ENCODE results near the gene LPP. TPM values are rescaled to one million over a fixed set of nuclear protein-coding genes. Genes with fewer than 3 reads are reported as not detected.

The LPP gene
- total RNA-seq, 1 experiment from 2014 or later = 148 TPM

DNA sequence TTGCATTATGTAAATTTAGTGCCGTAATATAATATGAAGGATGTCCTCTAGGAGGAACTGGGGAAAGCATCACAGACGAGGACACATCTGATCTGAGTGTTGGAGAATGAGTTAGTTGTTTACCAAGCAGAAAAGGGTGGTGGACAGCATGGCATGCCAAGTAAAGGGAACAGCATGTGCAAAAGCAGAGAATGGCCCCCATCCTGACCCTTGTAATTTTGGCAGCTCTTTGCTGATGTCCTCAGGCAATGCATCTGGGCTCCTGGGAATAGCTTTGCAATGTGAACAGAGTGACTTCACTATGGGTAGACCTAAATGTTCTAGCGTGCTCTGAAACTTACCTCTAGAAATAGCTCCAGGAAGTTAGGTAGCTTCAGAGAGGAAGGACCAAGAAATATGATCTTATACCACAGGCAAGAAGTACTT is 263.3 kb downstream of the LPP start:
- intact Hi-C loops (cut with micrococcal nuclease; ENCODE audit: unreplicated experiment) = no loop called here
- ChIA-PET CTCF (no interaction called here), POLR2A (ENCODE audit: unreplicated experiment) (no interaction called here)
- no peaks in the 10 kb centered on the region for H3K27me3 ChIP-seq (ENCODE audit: insufficient read depth, low read depth)
- H3K4me3 ChIP-seq = no peak overlapping the region
- H4K20me1 ChIP-seq (ENCODE audit: insufficient read depth) = no peaks in the 10 kb centered on the region
- no TSS peak for BruUV-seq (replicated peaks)
- H3K9me2 ChIP-seq (ENCODE audit: insufficient read depth) = no peaks in the 10 kb centered on the region; the same call in 1 of the 2 replicates
- peaks cover 8% of the 10 kb centered on the region; the same call in 1 of the 2 replicates for H3K4me1 ChIP-seq (replicated peaks; ENCODE audit: insufficient read depth)
- no peak overlapping the region for H2AFZ ChIP-seq
- no peak for DNase-seq
- no peaks in the 10 kb centered on the region for H3K9me3 ChIP-seq (ENCODE audit: insufficient read depth, low read depth)
- H3F3A ChIP-seq (ENCODE audit: insufficient read depth, low read depth) = 0 out of 2 replicates have a peak, but pooled peaks cover 4% of the 10 kb centered on the region
- no peak overlapping the region for H3K27ac ChIP-seq
- H3K79me2 ChIP-seq (ENCODE audit: low read depth) = no peaks in the 10 kb centered on the region
- H3K4me2 ChIP-seq = no peak overlapping the region
- TF ChIP-seq EZH2 (IDR thresholded peaks at IDR 0.05; ENCODE audit: low read depth) = no peak
- TF ChIP-seq, protein P1, sequence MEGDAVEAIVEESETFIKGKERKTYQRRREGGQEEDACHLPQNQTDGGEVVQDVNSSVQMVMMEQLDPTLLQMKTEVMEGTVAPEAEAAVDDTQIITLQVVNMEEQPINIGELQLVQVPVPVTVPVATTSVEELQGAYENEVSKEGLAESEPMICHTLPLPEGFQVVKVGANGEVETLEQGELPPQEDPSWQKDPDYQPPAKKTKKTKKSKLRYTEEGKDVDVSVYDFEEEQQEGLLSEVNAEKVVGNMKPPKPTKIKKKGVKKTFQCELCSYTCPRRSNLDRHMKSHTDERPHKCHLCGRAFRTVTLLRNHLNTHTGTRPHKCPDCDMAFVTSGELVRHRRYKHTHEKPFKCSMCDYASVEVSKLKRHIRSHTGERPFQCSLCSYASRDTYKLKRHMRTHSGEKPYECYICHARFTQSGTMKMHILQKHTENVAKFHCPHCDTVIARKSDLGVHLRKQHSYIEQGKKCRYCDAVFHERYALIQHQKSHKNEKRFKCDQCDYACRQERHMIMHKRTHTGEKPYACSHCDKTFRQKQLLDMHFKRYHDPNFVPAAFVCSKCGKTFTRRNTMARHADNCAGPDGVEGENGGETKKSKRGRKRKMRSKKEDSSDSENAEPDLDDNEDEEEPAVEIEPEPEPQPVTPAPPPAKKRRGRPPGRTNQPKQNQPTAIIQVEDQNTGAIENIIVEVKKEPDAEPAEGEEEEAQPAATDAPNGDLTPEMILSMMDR (conservative IDR thresholded peaks at IDR 0.05) = no peak
- H3K36me3 ChIP-seq (ENCODE audit: low read depth) = no peaks in the 10 kb centered on the region

DNA sequence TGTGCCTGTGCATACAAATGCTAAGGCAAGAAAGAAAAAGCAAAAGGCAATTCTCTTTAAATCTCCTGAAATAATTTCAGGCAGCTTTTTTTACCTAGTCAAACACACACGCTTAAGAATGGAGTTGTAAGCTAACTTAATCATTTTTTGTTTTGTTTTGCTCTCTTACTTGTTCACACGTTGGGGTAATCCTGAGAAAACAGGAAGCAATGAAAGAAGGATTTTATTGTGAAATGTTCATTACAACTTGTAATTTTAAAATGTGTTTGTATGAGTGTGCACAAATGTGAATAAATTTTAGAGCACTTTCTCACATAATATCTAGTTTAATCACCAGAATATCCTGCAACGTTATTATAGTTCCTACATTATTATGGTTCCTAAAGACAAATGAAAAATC is 263.8 kb downstream of the LPP start:
- no peak overlapping the region for H3K4me2 ChIP-seq
- intact Hi-C loops (cut with micrococcal nuclease; ENCODE audit: unreplicated experiment) = no loop called here
- H3K79me2 ChIP-seq (ENCODE audit: low read depth) = no peaks in the 10 kb centered on the region
- H3K4me1 ChIP-seq (replicated peaks; ENCODE audit: insufficient read depth) = peaks cover 8% of the 10 kb centered on the region; the same call in 1 of the 2 replicates
- CTCF ChIA-PET = no interaction called here
- no peak overlapping the region for H3K4me3 ChIP-seq
- POLR2A ChIA-PET (ENCODE audit: unreplicated experiment) = no interaction called here
- TF ChIP-seq, protein P1 (conservative IDR thresholded peaks at IDR 0.05) = no peak
- TF ChIP-seq EZH2 (IDR thresholded peaks at IDR 0.05; ENCODE audit: low read depth) = no peak
- no peaks in the 10 kb centered on the region for H3K9me3 ChIP-seq (ENCODE audit: insufficient read depth, low read depth)
- no peaks in the 10 kb centered on the region for H3K27me3 ChIP-seq (ENCODE audit: insufficient read depth, low read depth)
- no peaks in the 10 kb centered on the region; the same call in 1 of the 2 replicates for H3K9me2 ChIP-seq (ENCODE audit: insufficient read depth)
- no peak overlapping the region for H3K27ac ChIP-seq
- no peak for DNase-seq
- no TSS peak for BruUV-seq (replicated peaks)
- H3F3A ChIP-seq (ENCODE audit: insufficient read depth, low read depth) = 0 out of 2 replicates have a peak, but pooled peaks cover 4% of the 10 kb centered on the region
- no peaks in the 10 kb centered on the region for H3K36me3 ChIP-seq (ENCODE audit: low read depth)
- H4K20me1 ChIP-seq (ENCODE audit: insufficient read depth) = no peaks in the 10 kb centered on the region
- no peak overlapping the region for H2AFZ ChIP-seq

DNA sequence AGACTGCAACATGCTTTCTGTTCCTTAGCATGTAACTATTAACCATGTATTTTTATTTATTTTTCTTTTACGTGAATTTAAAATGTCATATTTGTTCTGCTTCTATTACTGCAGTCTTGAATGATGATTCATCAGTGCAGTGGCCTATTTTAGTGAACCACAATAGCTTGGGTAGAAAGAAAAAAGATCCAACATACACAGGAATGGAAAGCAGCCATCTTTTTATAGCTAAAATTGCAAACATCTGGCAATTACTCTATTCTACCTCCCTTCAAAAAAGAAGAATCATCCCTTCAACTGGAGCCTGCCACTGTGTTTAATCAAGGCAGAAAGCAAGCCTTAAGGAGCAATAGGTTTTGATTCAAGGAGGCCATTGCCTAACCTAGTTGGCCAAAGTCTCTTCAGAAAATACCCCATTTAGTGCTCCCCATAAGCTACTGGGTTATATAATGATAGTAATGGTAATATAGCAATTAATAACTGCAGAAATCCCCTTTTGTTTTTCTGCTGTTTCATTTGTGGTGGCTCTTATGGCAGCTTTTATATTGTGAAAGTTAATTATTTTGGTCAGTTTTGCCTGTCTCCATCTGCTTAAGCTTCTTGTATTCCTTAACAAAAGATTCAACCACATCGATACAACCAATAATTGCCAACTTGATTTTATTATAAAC is 267.3 kb downstream of the LPP start:
- BruUV-seq (replicated peaks) = no TSS peak
- Histone ChIP-seq H2AFZ (no peak overlapping the region), H3K4me1 (replicated peaks; ENCODE audit: insufficient read depth) (peaks cover 8% of the 10 kb centered on the region; the same call in 1 of the 2 replicates), H3K4me2 (no peak overlapping the region), H3K79me2 (ENCODE audit: low read depth) (no peaks in the 10 kb centered on the region), H3K27ac (no peak overlapping the region), H3K9me3 (ENCODE audit: insufficient read depth, low read depth) (no peaks in the 10 kb centered on the region), H3K9me2 (ENCODE audit: insufficient read depth) (no peaks in the 10 kb centered on the region), H3K4me3 (no peak overlapping the region), H3K27me3 (ENCODE audit: insufficient read depth, low read depth) (no peaks in the 10 kb centered on the region), H4K20me1 (ENCODE audit: insufficient read depth) (no peaks in the 10 kb centered on the region), H3K36me3 (ENCODE audit: low read depth) (no peaks in the 10 kb centered on the region), H3F3A (ENCODE audit: insufficient read depth, low read depth) (0 out of 2 replicates have a peak, but pooled peaks cover 4% of the 10 kb centered on the region)
- POLR2A ChIA-PET (ENCODE audit: unreplicated experiment) = interaction anchor here (0.6 to 0.7 kb wide), 2 partner anchors 381 to 410 kb away, joined by 3 read pairs; no protein-coding TSS in a partner anchor
- intact Hi-C loops (cut with micrococcal nuclease; ENCODE audit: unreplicated experiment) = no loop called here
- TF ChIP-seq, protein P1 (conservative IDR thresholded peaks at IDR 0.05) = no peak
- no peak for TF ChIP-seq EZH2 (IDR thresholded peaks at IDR 0.05; ENCODE audit: low read depth)
- CTCF ChIA-PET = interaction anchor here (0.6 kb wide), 1 partner anchor 14 kb away, joined by 5 read pairs; no protein-coding TSS in a partner anchor
- no peak for DNase-seq

Data from PC-9 (cell line).